ENCODE data around the gene PLEKHA5. TPM values are rescaled to one million over a fixed set of nuclear protein-coding genes. Genes with fewer than 3 reads are reported as not detected.

PLEKHA5 gene
- 11.8 and 12.7 TPM in 2 replicates for total RNA-seq

GRCh38 chr12:19129486-19130223 lies at the start of gene PLEKHA5:
Gene PLEKHA5 (plus strand): TSS chr12:19129733. CDS start chr12:19129800, 67 bp downstream.

Small RNA genes within 50 kb of the gene (small RNA-seq; reads per million reads assigned to genes)
- not detected for gene AC091805.2
- not detected for gene RN7SL67P

Measured in vein endothelial cell (primary cell).